Suprapubic skin (tissue), 4 donors: ENCODE measurements around the gene MEOX2.

ENCODE experiments used
- EP300 ChIP-seq: sonication (generic); formaldehyde crosslinking; IDR thresholded peaks from one replicate; pipeline ENCODE4 v1.6.1; 2017; ENCODE audit warnings: antibody characterized with exemption
- POLR2A ChIP-seq, 2 donors: fragments of 450-650 bp; IDR thresholded peaks; one replicate each; pipeline ENCODE4 v1.6.1; 2017; ENCODE audit warnings: antibody characterized with exemption in 2 of 2, mild to moderate bottlenecking in 2 of 2, moderate library complexity in 2 of 2
- POLR2AphosphoS5 ChIP-seq, 3 donors: sonication (generic); formaldehyde crosslinking; IDR thresholded peaks; one replicate each; pipeline ENCODE4 v1.6.1; 2017; ENCODE audit warnings: antibody characterized with exemption in 3 of 3
- TF ChIP-seq, protein P1 (sequence below), 2 donors: fragments of 200-600 bp in 1 of 2; fragments of 450-650 bp in 1 of 2; sonication (generic) in 1 of 2; IDR thresholded peaks; one replicate each; pipeline ENCODE4 v1.5.1; 2016 to 2019; ENCODE audit warnings: antibody characterized with exemption in 2 of 2, mild to moderate bottlenecking in 1 of 2, moderate library complexity in 1 of 2

GRCh38 chr7:15566476-15566875 is 120.0 kb downstream of the MEOX2 start:
- TF ChIP-seq EP300 (no peak), POLR2A (IDR thresholded peaks at IDR 0.05) (no peak), POLR2AphosphoS5 (IDR thresholded peaks at IDR 0.05) (no peak)
- TF ChIP-seq, protein P1, sequence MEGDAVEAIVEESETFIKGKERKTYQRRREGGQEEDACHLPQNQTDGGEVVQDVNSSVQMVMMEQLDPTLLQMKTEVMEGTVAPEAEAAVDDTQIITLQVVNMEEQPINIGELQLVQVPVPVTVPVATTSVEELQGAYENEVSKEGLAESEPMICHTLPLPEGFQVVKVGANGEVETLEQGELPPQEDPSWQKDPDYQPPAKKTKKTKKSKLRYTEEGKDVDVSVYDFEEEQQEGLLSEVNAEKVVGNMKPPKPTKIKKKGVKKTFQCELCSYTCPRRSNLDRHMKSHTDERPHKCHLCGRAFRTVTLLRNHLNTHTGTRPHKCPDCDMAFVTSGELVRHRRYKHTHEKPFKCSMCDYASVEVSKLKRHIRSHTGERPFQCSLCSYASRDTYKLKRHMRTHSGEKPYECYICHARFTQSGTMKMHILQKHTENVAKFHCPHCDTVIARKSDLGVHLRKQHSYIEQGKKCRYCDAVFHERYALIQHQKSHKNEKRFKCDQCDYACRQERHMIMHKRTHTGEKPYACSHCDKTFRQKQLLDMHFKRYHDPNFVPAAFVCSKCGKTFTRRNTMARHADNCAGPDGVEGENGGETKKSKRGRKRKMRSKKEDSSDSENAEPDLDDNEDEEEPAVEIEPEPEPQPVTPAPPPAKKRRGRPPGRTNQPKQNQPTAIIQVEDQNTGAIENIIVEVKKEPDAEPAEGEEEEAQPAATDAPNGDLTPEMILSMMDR (IDR thresholded peaks at IDR 0.05): no peak
